SK-N-SH treated with all-trans-retinoic acid at 6 μM for 48 hours (cell line): Measurements from ENCODE around the gene ENO4.

Experiments
- ARNTL ChIP-seq: fragments of 450-650 bp; formaldehyde crosslinking; IDR thresholded peaks from 2 replicates; pipeline ENCODE4 v1.5.0; 2020; ENCODE audit warnings: low read depth, mild to moderate bottlenecking, moderate library complexity, borderline replicate concordance
- GLIS3 ChIP-seq: fragments of 250-450 bp; sonication (Bioruptor Pico); IDR thresholded peaks from 2 replicates; pipeline ENCODE4 v1.5.0; 2020; ENCODE audit warnings: mild to moderate bottlenecking, moderate library complexity
- PPARA ChIP-seq: fragments of 250-450 bp; sonication (Bioruptor Pico); IDR thresholded peaks from 2 replicates; pipeline ENCODE4 v1.5.0; 2020; ENCODE audit warnings: mild to moderate bottlenecking, borderline replicate concordance
- RARB ChIP-seq: fragments of 250-450 bp; sonication (Bioruptor Pico); IDR thresholded peaks from 2 replicates; pipeline ENCODE4 v1.8.0; 2021; ENCODE audit warnings: mild to moderate bottlenecking, moderate library complexity
- TCF4 ChIP-seq: fragments of 250-450 bp; sonication (Bioruptor Pico); IDR thresholded peaks from 2 replicates; pipeline ENCODE4 v1.8.0; 2021; ENCODE audit warnings: mild to moderate bottlenecking, moderate library complexity, borderline replicate concordance
- TOX ChIP-seq: fragments of 250-450 bp; sonication (Bioruptor Pico); IDR thresholded peaks from 2 replicates; pipeline ENCODE4 v1.8.0; 2021; ENCODE audit warnings: mild to moderate bottlenecking, moderate library complexity, borderline replicate concordance
- ZFP30 ChIP-seq: fragments of 450-650 bp; formaldehyde crosslinking; IDR thresholded peaks from 2 replicates; pipeline ENCODE4 v1.5.0; 2022; ENCODE audit warnings: mild to moderate bottlenecking, moderate library complexity
- ZNF565 ChIP-seq: fragments of 450-650 bp; formaldehyde crosslinking; conservative IDR thresholded peaks from 2 replicates; pipeline ENCODE4 v1.5.0; 2020; ENCODE audit warnings: low read depth, mild to moderate bottlenecking, moderate library complexity
- ZNF70 ChIP-seq: fragments of 450-650 bp; formaldehyde crosslinking; IDR thresholded peaks from 2 replicates; pipeline ENCODE4 v1.5.0; 2020; ENCODE audit warnings: mild to moderate bottlenecking, moderate library complexity
- TF ChIP-seq, protein P1 (sequence below): fragments of 250-450 bp; sonication (Bioruptor Pico); IDR thresholded peaks from 2 replicates; pipeline ENCODE4 v1.8.0; 2020; ENCODE audit warnings: mild to moderate bottlenecking, moderate library complexity, borderline replicate concordance

DNA sequence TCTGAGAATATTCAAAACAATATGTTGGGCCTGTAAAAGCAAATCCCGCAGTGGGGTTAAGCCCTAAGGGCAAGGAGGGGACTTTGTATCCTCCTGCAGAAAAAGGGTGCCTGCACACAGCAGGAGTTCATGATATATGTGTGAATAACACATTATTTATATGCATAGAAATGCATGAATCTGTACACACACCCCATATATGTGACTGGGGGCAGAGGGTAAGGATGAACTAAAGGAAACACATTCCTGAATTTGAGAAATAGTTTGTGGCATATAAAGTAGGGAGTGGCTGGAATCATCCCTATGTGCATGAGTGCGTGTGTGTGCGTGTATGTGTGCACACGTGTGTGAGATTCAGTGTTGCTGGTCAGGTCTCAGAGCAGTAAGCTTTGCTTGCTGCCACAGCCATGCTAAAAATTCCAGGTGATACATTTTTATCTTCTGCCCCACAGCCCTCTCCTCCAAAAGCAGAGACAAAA, 18.9 kb downstream of the ENO4 start:
- TF ChIP-seq ZNF565 (no peak), ARNTL (CRISPR knock-in tag) (no peak), ZFP30 (no peak), GLIS3 (CRISPR knock-in tag) (no peak), TCF4 (CRISPR knock-in tag) (no peak), ZNF70 (CRISPR knock-in tag) (no peak), PPARA (no peak), RARB (CRISPR knock-in tag) (no peak), TOX (CRISPR knock-in tag) (no peak)
- TF ChIP-seq, protein P1, sequence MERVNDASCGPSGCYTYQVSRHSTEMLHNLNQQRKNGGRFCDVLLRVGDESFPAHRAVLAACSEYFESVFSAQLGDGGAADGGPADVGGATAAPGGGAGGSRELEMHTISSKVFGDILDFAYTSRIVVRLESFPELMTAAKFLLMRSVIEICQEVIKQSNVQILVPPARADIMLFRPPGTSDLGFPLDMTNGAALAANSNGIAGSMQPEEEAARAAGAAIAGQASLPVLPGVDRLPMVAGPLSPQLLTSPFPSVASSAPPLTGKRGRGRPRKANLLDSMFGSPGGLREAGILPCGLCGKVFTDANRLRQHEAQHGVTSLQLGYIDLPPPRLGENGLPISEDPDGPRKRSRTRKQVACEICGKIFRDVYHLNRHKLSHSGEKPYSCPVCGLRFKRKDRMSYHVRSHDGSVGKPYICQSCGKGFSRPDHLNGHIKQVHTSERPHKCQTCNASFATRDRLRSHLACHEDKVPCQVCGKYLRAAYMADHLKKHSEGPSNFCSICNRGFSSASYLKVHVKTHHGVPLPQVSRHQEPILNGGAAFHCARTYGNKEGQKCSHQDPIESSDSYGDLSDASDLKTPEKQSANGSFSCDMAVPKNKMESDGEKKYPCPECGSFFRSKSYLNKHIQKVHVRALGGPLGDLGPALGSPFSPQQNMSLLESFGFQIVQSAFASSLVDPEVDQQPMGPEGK (CRISPR knock-in tag), result no peak
